A673 (cell line): Measurements from ENCODE around the gene CCNK.

Experiments
- CTCF ChIP-seq: fragments of 300-800, 200-600 bp; sonication (generic); conservative IDR thresholded peaks from 2 replicates; pipeline ENCODE4 v1.5.1; 2017; ENCODE audit warnings: low read depth, mild to moderate bottlenecking, antibody characterized with exemption, low read length, moderate library complexity, mixed read lengths
- EZH2 ChIP-seq: fragments of 200-600 bp; sonication (generic); IDR thresholded peaks from 2 replicates; pipeline ENCODE4 v1.6.1; 2017; ENCODE audit warnings: borderline replicate concordance, low read depth, mild to moderate bottlenecking, mixed read lengths, antibody characterized with exemption, low read length; ENCODE audit not compliant: poor library complexity, severe bottlenecking

- TF ChIP-seq CTCF (no peak), EZH2 (no peak)
These were observed 23.9 kb downstream of the CCNK start for GRCh38 chr14:99505089-99505488.
